ENCODE measurements around the gene SPDYE8.
"Not testable (repeated sequence)": the region's sequence is repeated elsewhere in the genome, so short reads cannot be mapped to it uniquely, and the experiment has no call there.

SPDYE8 gene

GRCh38 chr7:72971505-72971904, 58.1 kb downstream of the SPDYE8 start:
- DNase-seq; H3K4me3 ChIP-seq (ENCODE audit: low read depth, low read length); in situ Hi-C loops (cut with HindIII; ENCODE audit: low pct_ligation_motif_present, low sequenced_read_pairs); H3K27me3 ChIP-seq (replicated peaks); H3K27ac ChIP-seq; H3K36me3 ChIP-seq (replicated peaks): not testable (repeated sequence)

All from brain microvascular endothelial cell (primary cell).